Mammary epithelial cell (primary cell): Measurements from ENCODE around the gene METRN.

Experiments used
- CTCF ChIP-seq, 2 donors: IDR thresholded peaks in 1 of 2; conservative IDR thresholded peaks in 1 of 2; 2 replicates each; pipeline ENCODE4 v1.5.1; 2011 to 2012; ENCODE audit warnings: inconsistent platforms in 2 of 2, low read length in 2 of 2, mild to moderate bottlenecking in 2 of 2, control low read depth in 1 of 2, low read depth in 1 of 2; ENCODE audit not compliant: insufficient read depth in 1 of 2; ENCODE audit errors: extremely low read depth in 1 of 2
- EZH2 ChIP-seq: IDR thresholded peaks from 2 replicates; pipeline ENCODE4 v1.6.1; 2012; ENCODE audit warnings: low read length, inconsistent platforms, borderline replicate concordance

- no peak for TF ChIP-seq EZH2
- no peak for TF ChIP-seq CTCF (conservative IDR thresholded peaks at IDR 0.05 in 1 of 2, IDR thresholded peaks at IDR 0.05 in 1 of 2; ENCODE audit: extremely low read depth in 1 of 2, insufficient read depth in 1 of 2, low read depth in 1 of 2, low read length in 2 of 2)
Observed at GRCh38 chr16:708019-708418, 6.9 kb upstream of the METRN start.
